ENCODE data around the gene C5orf47. TPM values are rescaled to one million over a fixed set of nuclear protein-coding genes. Genes with fewer than 3 reads are reported as not detected.

The C5orf47 gene
- total RNA-seq, 2 donors from 2014 or later: not detected

DNA sequence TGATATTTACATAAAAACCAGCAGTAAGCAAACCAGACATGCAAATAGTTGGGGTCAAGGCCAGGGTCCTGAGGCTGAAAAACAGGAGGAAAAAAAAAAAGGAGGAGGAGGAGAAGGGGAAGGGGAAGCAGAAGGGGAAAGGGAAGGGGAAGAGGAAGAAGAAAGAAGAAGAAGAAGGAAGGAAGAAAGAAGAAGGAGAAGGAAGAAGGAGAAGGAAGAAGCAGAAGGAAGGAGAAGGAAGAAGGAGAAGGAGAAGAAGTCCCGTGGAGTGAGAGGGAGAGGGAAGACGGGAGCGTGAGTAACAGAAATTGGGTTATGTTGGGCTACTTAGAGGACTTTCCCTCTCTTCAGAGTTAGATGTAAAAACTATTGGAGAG is 31.9 kb downstream of the C5orf47 start:
- no peaks in the 10 kb centered on the region for H3K36me3 Mint-ChIP-seq (ENCODE audit: low read depth)
- peaks cover 15% of the 10 kb centered on the region for H3K4me1 Mint-ChIP-seq
- Histone ChIP-seq H3K9me3 (ENCODE audit: control insufficient read depth, low read length) (no peaks in the 10 kb centered on the region), H3K9ac (ENCODE audit: extremely low read depth, low read length, poor library complexity, severe bottlenecking) (no peak overlapping the region), H3K4me3 (ENCODE audit: low read length) (no peak overlapping the region), H3K27ac (ENCODE audit: low read depth, low read length) (no peak overlapping the region), H3K36me3 (ENCODE audit: control insufficient read depth, insufficient read depth, low read length) (no peaks in the 10 kb centered on the region), H3K4me1 (ENCODE audit: control insufficient read depth, insufficient read depth, low read length) (no peaks in the 10 kb centered on the region), H3K27me3 (ENCODE audit: control insufficient read depth, insufficient read depth, low read length, poor library complexity, severe bottlenecking) (no peaks in the 10 kb centered on the region)
- peaks cover 18% of the 10 kb centered on the region for H3K9me3 Mint-ChIP-seq
- H3K27me3 Mint-ChIP-seq (ENCODE audit: insufficient read depth): peaks cover 2% of the 10 kb centered on the region
- H3K4me3 Mint-ChIP-seq: no peak overlapping the region
- 86 to 91% methylated on average over 3 of the region's 3 CpGs for WGBS, 2 experiments (ENCODE audit: insufficient coverage in 1 of 2, insufficient read length in 1 of 2)
- DNase-seq: no peak
- no peak overlapping the region for H3K27ac Mint-ChIP-seq
- TF ChIP-seq, protein P1, sequence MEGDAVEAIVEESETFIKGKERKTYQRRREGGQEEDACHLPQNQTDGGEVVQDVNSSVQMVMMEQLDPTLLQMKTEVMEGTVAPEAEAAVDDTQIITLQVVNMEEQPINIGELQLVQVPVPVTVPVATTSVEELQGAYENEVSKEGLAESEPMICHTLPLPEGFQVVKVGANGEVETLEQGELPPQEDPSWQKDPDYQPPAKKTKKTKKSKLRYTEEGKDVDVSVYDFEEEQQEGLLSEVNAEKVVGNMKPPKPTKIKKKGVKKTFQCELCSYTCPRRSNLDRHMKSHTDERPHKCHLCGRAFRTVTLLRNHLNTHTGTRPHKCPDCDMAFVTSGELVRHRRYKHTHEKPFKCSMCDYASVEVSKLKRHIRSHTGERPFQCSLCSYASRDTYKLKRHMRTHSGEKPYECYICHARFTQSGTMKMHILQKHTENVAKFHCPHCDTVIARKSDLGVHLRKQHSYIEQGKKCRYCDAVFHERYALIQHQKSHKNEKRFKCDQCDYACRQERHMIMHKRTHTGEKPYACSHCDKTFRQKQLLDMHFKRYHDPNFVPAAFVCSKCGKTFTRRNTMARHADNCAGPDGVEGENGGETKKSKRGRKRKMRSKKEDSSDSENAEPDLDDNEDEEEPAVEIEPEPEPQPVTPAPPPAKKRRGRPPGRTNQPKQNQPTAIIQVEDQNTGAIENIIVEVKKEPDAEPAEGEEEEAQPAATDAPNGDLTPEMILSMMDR (conservative IDR thresholded peaks at IDR 0.05): no peak

DNA sequence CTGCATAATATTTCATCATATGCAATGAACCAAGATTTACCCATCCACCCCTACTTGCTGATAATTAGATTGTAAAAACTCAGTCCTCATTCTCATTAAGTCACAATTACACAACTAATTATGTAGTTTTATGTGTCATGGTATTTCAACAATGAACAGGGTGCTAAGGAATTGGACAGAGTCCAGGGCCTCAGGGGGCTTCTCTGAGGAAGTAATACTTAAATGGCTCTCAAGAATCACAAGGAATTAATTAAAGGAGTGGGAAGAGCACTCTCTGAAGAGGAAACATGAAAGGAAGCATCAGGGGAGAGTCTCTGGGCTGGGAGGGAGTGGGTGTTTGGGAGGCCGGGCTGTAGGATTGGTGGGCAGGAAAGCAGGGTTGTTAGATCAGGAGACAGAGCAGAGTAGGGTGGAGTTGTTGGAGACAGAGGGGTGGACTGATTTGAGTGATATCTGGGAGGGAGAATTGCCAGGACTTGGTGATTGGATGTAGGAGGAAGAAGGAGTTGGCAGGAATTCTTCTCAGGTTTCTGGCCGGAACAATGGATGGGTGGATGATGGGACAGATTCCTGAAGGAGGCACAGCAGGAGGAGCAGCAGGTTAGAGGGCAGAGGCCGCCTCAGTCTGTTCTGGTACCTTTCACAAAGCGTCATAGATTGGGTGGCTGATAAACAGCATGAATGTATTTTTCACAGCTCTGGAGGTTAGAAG is 33.6 kb downstream of the C5orf47 start:
- Mint-ChIP-seq H3K36me3 (ENCODE audit: low read depth) (no peaks in the 10 kb centered on the region), H3K4me1 (peaks cover 15% of the 10 kb centered on the region), H3K4me3 (no peak overlapping the region), H3K27me3 (ENCODE audit: insufficient read depth) (peaks cover 3% of the 10 kb centered on the region), H3K9me3 (peaks cover 18% of the 10 kb centered on the region), H3K27ac (no peak overlapping the region)
- Histone ChIP-seq H3K4me1 (ENCODE audit: control insufficient read depth, insufficient read depth, low read length) (no peaks in the 10 kb centered on the region), H3K9ac (ENCODE audit: extremely low read depth, low read length, poor library complexity, severe bottlenecking) (no peak overlapping the region), H3K27ac (ENCODE audit: low read depth, low read length) (no peak overlapping the region), H3K36me3 (ENCODE audit: control insufficient read depth, insufficient read depth, low read length) (no peaks in the 10 kb centered on the region), H3K4me3 (ENCODE audit: low read length) (no peak overlapping the region), H3K27me3 (ENCODE audit: control insufficient read depth, insufficient read depth, low read length, poor library complexity, severe bottlenecking) (no peaks in the 10 kb centered on the region), H3K9me3 (ENCODE audit: control insufficient read depth, low read length) (no peaks in the 10 kb centered on the region)
- TF ChIP-seq, protein P1 (conservative IDR thresholded peaks at IDR 0.05): no peak
- 48 to 59% methylated on average over 3 to 4 of the region's 4 CpGs for WGBS, 2 experiments (ENCODE audit: insufficient coverage in 1 of 2, insufficient read length in 1 of 2)
- DNase-seq: peak; percentile 84

DNA sequence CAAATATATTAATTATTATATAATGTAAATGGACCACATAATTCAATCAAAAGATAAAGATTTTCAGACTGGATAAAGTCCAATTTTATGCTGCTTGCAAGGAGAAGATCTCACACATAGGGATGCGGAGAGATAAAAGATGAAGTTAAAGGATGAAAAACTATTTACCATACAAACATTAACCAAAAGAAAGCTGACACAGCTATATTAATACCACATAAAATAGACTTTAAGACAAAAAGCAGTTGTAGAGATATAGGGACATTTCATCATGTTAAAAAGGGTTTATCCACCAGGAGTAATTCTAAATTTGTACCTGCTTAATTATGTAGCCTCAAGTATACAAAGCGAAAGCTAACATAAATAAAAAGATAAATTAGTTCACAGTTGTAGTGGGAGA is 41.3 kb downstream of the C5orf47 start:
- no peaks in the 10 kb centered on the region for H3K4me1 ChIP-seq (ENCODE audit: control insufficient read depth, insufficient read depth, low read length)
- TF ChIP-seq, protein P1 (conservative IDR thresholded peaks at IDR 0.05): no peak
- H3K9me3 ChIP-seq (ENCODE audit: control insufficient read depth, low read length): peaks cover 13% of the 10 kb centered on the region
- no peaks in the 10 kb centered on the region for H3K36me3 ChIP-seq (ENCODE audit: control insufficient read depth, insufficient read depth, low read length)
- H3K4me3 Mint-ChIP-seq: no peak overlapping the region
- H3K27me3 Mint-ChIP-seq (ENCODE audit: insufficient read depth): peaks cover 4% of the 10 kb centered on the region
- no peak for DNase-seq
- H3K4me3 ChIP-seq (ENCODE audit: low read length): no peak overlapping the region
- H3K27ac ChIP-seq (ENCODE audit: low read depth, low read length): no peak overlapping the region
- H3K27ac Mint-ChIP-seq: no peak overlapping the region
- no peak overlapping the region for H3K9ac ChIP-seq (ENCODE audit: extremely low read depth, low read length, poor library complexity, severe bottlenecking)
- no CpG with 5 or more reads among the region's 2 CpGs for WGBS, 2 experiments (ENCODE audit: insufficient coverage in 1 of 2, insufficient read length in 1 of 2)
- no peaks in the 10 kb centered on the region for H3K27me3 ChIP-seq (ENCODE audit: control insufficient read depth, insufficient read depth, low read length, poor library complexity, severe bottlenecking)
- peaks cover 3% of the 10 kb centered on the region for H3K4me1 Mint-ChIP-seq
- peaks cover 14% of the 10 kb centered on the region for H3K9me3 Mint-ChIP-seq
- H3K36me3 Mint-ChIP-seq (ENCODE audit: low read depth): no peaks in the 10 kb centered on the region
